PC-9 (cell line): ENCODE data around the gene RPL32. TPM values are rescaled to one million over a fixed set of nuclear protein-coding genes. Genes with fewer than 3 reads are reported as not detected.

ENCODE experiments used
- BruUV-seq: library from RNA; stranded (reverse); fragments of 400-500 nt; replicated peaks from 2 replicates; lab custom pipeline; 2021; lab: Mats Ljungman, UMichigan
- CTCF ChIA-PET: fragments of 300-600 bp; sonication (Branson Sonifier 250); formaldehyde crosslinking; loops from one replicate; lab custom pipeline; 2022; ENCODE audit warnings: antibody characterized with exemption; lab: Charles Lee
- POLR2A ChIA-PET: fragments of 300-600 bp; sonication (Branson Sonifier 250); formaldehyde crosslinking; loops from one replicate; lab custom pipeline; 2022; ENCODE audit warnings: antibody characterized with exemption; ENCODE audit not compliant: unreplicated experiment; lab: Charles Lee
- DNase-seq, 2 experiments: peaks; one replicate each; pipeline versions ENCODE4 v3.0.0 to v3.0.0-alpha.2; 2015 to 2022; ENCODE audit warnings: mixed read lengths in 1 of 2
- H2AFZ ChIP-seq: fragments of 200-600 bp; sonication (generic); 2 replicates; pipeline ENCODE4 v1.8.1; 2017; ENCODE audit warnings: antibody characterized with exemption
- H3F3A ChIP-seq: fragments of 200-600 bp; sonication (generic); 2 replicates; pipeline ENCODE4 v1.8.1; 2017; ENCODE audit warnings: antibody characterized with exemption, mild to moderate bottlenecking, low read depth; ENCODE audit not compliant: insufficient read depth
- H3K27ac ChIP-seq: fragments of 200-600 bp; sonication (generic); 2 replicates; pipeline ENCODE4 v1.6.1; 2016; ENCODE audit warnings: mixed run types
- H3K27me3 ChIP-seq: fragments of 200-600 bp; sonication (generic); 2 replicates; pipeline ENCODE4 v1.6.1; 2016; ENCODE audit warnings: low read depth, mixed run types; ENCODE audit not compliant: insufficient read depth
- H3K36me3 ChIP-seq: fragments of 200-600 bp; sonication (generic); 2 replicates; pipeline ENCODE4 v1.6.1; 2016; ENCODE audit warnings: low read depth, mixed run types
- H3K4me1 ChIP-seq: fragments of 200-600 bp; sonication (generic); replicated peaks from 2 replicates; pipeline ENCODE4 v1.6.1; 2016; ENCODE audit warnings: mixed run types; ENCODE audit not compliant: insufficient read depth
- H3K4me2 ChIP-seq: fragments of 200-600 bp; sonication (generic); 2 replicates; pipeline ENCODE4 v1.6.1; 2017; ENCODE audit warnings: mixed run types
- H3K4me3 ChIP-seq: fragments of 200-600 bp; sonication (generic); 2 replicates; pipeline ENCODE4 v1.6.1; 2016; ENCODE audit warnings: mixed run types
- H3K79me2 ChIP-seq: fragments of 200-600 bp; sonication (generic); 2 replicates; pipeline ENCODE4 v1.6.1; 2017; ENCODE audit warnings: low read depth, mixed run types
- H3K9me2 ChIP-seq: fragments of 200-600 bp; sonication (generic); 2 replicates; pipeline ENCODE4 v1.8.1; 2017; ENCODE audit warnings: mild to moderate bottlenecking; ENCODE audit not compliant: insufficient read depth
- H3K9me3 ChIP-seq: fragments of 200-600 bp; sonication (generic); 2 replicates; pipeline ENCODE4 v1.8.1; 2016; ENCODE audit warnings: low read depth; ENCODE audit not compliant: insufficient read depth
- H4K20me1 ChIP-seq: fragments of 200-600 bp; sonication (generic); 2 replicates; pipeline ENCODE4 v1.8.1; 2017; ENCODE audit not compliant: insufficient read depth
- CTCF ChIP-seq: fragments of 200-600 bp; sonication (generic); conservative IDR thresholded peaks from 2 replicates; pipeline ENCODE4 v1.6.1; 2017; ENCODE audit warnings: mixed run types, antibody characterized with exemption, mild to moderate bottlenecking, moderate library complexity
- EZH2 ChIP-seq: fragments of 200-600 bp; sonication (generic); IDR thresholded peaks from 2 replicates; pipeline ENCODE4 v1.8.0; 2017; ENCODE audit warnings: antibody characterized with exemption, low read depth
- intact Hi-C: fragments of 100-400 bp; cut with micrococcal nuclease; formaldehyde crosslinking; loops from one replicate; pipeline ENCODE4 v1.10.0; 2022; ENCODE audit not compliant: unreplicated experiment
- total RNA-seq: library from RNA; stranded (reverse); gene quantifications from 2 replicates; pipeline ENCODE4 v1.2.3, GENCODE V29; 2021

Gene RPL32
- total RNA-seq, 1 experiment from 2014 or later, result 1,662 TPM

- Histone ChIP-seq H3K9me3 (no peaks in the 10 kb centered on the region), H3K4me1 (no peaks in the 10 kb centered on the region), H3K79me2 (no peaks in the 10 kb centered on the region), H3K27ac (no peak overlapping the region), H4K20me1 (no peaks in the 10 kb centered on the region), H3F3A (no peaks in the 10 kb centered on the region), H3K27me3 (no peaks in the 10 kb centered on the region), H3K4me2 (no peak overlapping the region), H2AFZ (no peak overlapping the region), H3K4me3 (no peak overlapping the region), H3K9me2 (no peaks in the 10 kb centered on the region), H3K36me3 (no peaks in the 10 kb centered on the region)
- no peak for DNase-seq
- intact Hi-C loops, result no loop called here
- CTCF ChIA-PET, result no interaction called here
- POLR2A ChIA-PET, result no interaction called here
- no TSS peak for BruUV-seq
- TF ChIP-seq CTCF (no peak), EZH2 (no peak)
Observed at GRCh38 chr3:12785096-12785495, 56.3 kb downstream of the RPL32 start.

Other genes starting within 250 kb of the RPL32 start
- gene RAF1, start 177.4 kb downstream of the RPL32 start, total RNA-seq, result 65.3 and 72.4 TPM in 2 replicates
- gene TMEM40, start 82.3 kb downstream of the RPL32 start, total RNA-seq, result 30.5 and 33.9 TPM in 2 replicates
- 0.30 and 0.37 TPM in 2 replicates for gene CAND2, start 44.9 kb downstream of the RPL32 start, total RNA-seq
- gene IQSEC1, start 231.9 kb upstream of the RPL32 start, total RNA-seq, result 30.1 and 30.7 TPM in 2 replicates